OCI-LY1 (cell line): ENCODE data around the gene SLAMF7.

Experiments used
- H2AFZ ChIP-seq: fragments of 200-600 bp; sonication (generic), shearing (Covaris generic); 2 replicates; pipeline ENCODE4 v1.6.0; 2014; ENCODE audit warnings: antibody characterized with exemption, mild to moderate bottlenecking, low read length
- H3F3A ChIP-seq: fragments of 200-600 bp; sonication (generic), shearing (Covaris generic); 2 replicates; pipeline ENCODE4 v1.6.0; 2014; ENCODE audit warnings: mild to moderate bottlenecking, antibody characterized with exemption, low read length, moderate library complexity; ENCODE audit not compliant: insufficient read depth
- H3K27ac ChIP-seq: fragments of 200-600 bp; sonication (generic); 2 replicates; pipeline ENCODE4 v1.5.1; 2014; ENCODE audit warnings: low read length, mixed run types, mild to moderate bottlenecking, low read depth; ENCODE audit not compliant: poor library complexity, severe bottlenecking
- H3K27me3 ChIP-seq: fragments of 200-600 bp; sonication (generic); 2 replicates; pipeline ENCODE4 v1.6.0; 2014; ENCODE audit warnings: antibody characterized with exemption, mild to moderate bottlenecking, low read length, moderate library complexity; ENCODE audit not compliant: insufficient read depth
- H3K36me3 ChIP-seq: fragments of 200-600 bp; sonication (generic); 2 replicates; pipeline ENCODE4 v1.6.1; 2014; ENCODE audit warnings: mild to moderate bottlenecking, antibody characterized with exemption, low read length, moderate library complexity, mixed read lengths; ENCODE audit not compliant: insufficient read depth
- H3K4me1 ChIP-seq: fragments of 200-600 bp; sonication (generic); 2 replicates; pipeline ENCODE4 v1.5.1; 2014; ENCODE audit warnings: mild to moderate bottlenecking, low read length, moderate library complexity; ENCODE audit not compliant: insufficient read depth, severe bottlenecking
- H3K4me2 ChIP-seq: fragments of 200-600 bp; sonication (generic), shearing (Covaris generic); 2 replicates; pipeline ENCODE4 v1.6.1; 2014; ENCODE audit warnings: low read length
- H3K4me3 ChIP-seq: fragments of 200-600 bp; sonication (generic); 2 replicates; pipeline ENCODE4 v1.5.1; 2014; ENCODE audit warnings: low read length, low read depth, mild to moderate bottlenecking, mixed read lengths; ENCODE audit not compliant: poor library complexity, severe bottlenecking
- H3K79me2 ChIP-seq: fragments of 200-600 bp; shearing (Covaris generic); 2 replicates; pipeline ENCODE4 v1.6.1; 2016; ENCODE audit warnings: mixed run types, low read length, mixed read lengths; ENCODE audit not compliant: insufficient read depth
- H3K9ac ChIP-seq: fragments of 200-600 bp; sonication (generic), shearing (Covaris generic); 2 replicates; pipeline ENCODE4 v1.6.1; 2014; ENCODE audit warnings: mild to moderate bottlenecking, low read length, mixed read lengths
- H3K9me2 ChIP-seq: fragments of 200-600 bp; sonication (generic), shearing (Covaris generic); 2 replicates; pipeline ENCODE4 v1.6.1; 2014; ENCODE audit warnings: low read depth, mild to moderate bottlenecking, low read length, mixed read lengths
- H3K9me3 ChIP-seq: fragments of 200-600 bp; shearing (Covaris generic); 2 replicates; pipeline ENCODE4 v1.6.1; 2014; ENCODE audit warnings: low read length, mixed read lengths
- H4K20me1 ChIP-seq: fragments of 200-600 bp; sonication (generic), shearing (Covaris generic); 2 replicates; pipeline ENCODE4 v1.6.0; 2016; ENCODE audit warnings: mild to moderate bottlenecking, low read length; ENCODE audit not compliant: insufficient read depth
- EZH2 ChIP-seq: fragments of 200-600 bp; sonication (generic), shearing (Covaris generic); IDR thresholded peaks from 2 replicates; pipeline ENCODE4 v1.8.0; 2017; ENCODE audit warnings: borderline replicate concordance, mixed run types, mild to moderate bottlenecking, antibody characterized with exemption, low read length, moderate library complexity, mixed read lengths
- TF ChIP-seq, protein P1 (sequence below): fragments of 200-600 bp; sonication (generic), shearing (Covaris generic); IDR thresholded peaks from 2 replicates; pipeline ENCODE4 v1.5.1; 2017; ENCODE audit warnings: mild to moderate bottlenecking, antibody characterized with exemption, low read length, moderate library complexity, mixed read lengths

SLAMF7 gene

DNA sequence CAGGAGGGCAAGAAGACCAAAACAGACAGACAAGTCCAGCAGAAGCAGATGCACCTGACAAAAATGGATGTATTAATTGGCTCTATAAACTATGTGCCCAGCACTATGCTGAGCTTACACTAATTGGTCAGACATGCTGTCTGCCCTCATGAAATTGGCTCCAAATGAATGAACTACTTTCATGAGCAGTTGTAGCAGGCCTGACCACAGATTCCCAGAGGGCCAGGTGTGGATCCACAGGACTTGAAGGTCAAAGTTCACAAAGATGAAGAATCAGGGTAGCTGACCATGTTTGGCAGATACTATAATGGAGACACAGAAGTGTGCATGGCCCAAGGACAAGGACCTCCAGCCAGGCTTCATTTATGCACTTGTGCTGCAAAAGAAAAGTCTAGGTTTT is 14.5 kb downstream of the SLAMF7 start:
- Histone ChIP-seq H4K20me1 (no peaks in the 10 kb centered on the region), H3K27me3 (no peaks in the 10 kb centered on the region; the same call in 1 of the 2 replicates), H3K9me3 (no peaks in the 10 kb centered on the region), H3F3A (no peaks in the 10 kb centered on the region), H2AFZ (no peak overlapping the region), H3K4me3 (no peak overlapping the region), H3K9me2 (no peaks in the 10 kb centered on the region), H3K79me2 (no peaks in the 10 kb centered on the region), H3K36me3 (no peaks in the 10 kb centered on the region), H3K9ac (no peak overlapping the region), H3K4me2 (no peak overlapping the region), H3K4me1 (no peaks in the 10 kb centered on the region), H3K27ac (no peak overlapping the region)
- TF ChIP-seq, protein P1, sequence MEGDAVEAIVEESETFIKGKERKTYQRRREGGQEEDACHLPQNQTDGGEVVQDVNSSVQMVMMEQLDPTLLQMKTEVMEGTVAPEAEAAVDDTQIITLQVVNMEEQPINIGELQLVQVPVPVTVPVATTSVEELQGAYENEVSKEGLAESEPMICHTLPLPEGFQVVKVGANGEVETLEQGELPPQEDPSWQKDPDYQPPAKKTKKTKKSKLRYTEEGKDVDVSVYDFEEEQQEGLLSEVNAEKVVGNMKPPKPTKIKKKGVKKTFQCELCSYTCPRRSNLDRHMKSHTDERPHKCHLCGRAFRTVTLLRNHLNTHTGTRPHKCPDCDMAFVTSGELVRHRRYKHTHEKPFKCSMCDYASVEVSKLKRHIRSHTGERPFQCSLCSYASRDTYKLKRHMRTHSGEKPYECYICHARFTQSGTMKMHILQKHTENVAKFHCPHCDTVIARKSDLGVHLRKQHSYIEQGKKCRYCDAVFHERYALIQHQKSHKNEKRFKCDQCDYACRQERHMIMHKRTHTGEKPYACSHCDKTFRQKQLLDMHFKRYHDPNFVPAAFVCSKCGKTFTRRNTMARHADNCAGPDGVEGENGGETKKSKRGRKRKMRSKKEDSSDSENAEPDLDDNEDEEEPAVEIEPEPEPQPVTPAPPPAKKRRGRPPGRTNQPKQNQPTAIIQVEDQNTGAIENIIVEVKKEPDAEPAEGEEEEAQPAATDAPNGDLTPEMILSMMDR = no peak
- TF ChIP-seq EZH2 = no peak

DNA sequence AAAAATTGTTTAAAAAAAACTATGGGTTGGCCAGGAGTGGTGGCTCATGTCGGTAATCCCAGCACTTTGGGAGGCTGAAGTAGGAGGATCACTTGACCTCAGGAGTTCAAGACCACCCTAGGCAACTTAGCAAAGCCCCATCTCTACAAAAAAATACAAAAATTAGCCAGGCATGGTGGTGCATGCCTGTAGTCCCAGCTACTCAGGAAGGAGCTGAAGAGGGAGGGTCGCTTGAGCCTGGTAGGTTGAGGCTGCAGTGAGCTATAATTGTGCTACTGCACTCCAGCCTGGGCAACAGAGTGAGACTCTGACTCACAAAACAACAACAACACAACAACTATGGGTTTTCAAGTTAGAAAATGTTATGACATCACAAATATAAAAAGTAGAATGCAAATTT is 16.4 kb downstream of the SLAMF7 start:
- Histone ChIP-seq H3K79me2 (no peaks in the 10 kb centered on the region), H3K9me3 (no peaks in the 10 kb centered on the region), H3K9me2 (no peaks in the 10 kb centered on the region), H3F3A (no peaks in the 10 kb centered on the region), H3K9ac (no peak overlapping the region), H3K4me2 (no peak overlapping the region), H4K20me1 (no peaks in the 10 kb centered on the region), H3K27me3 (no peaks in the 10 kb centered on the region; the same call in 1 of the 2 replicates), H3K27ac (no peak overlapping the region), H3K4me3 (no peak overlapping the region), H2AFZ (no peak overlapping the region), H3K36me3 (no peaks in the 10 kb centered on the region), H3K4me1 (no peaks in the 10 kb centered on the region)
- TF ChIP-seq EZH2 = no peak
- TF ChIP-seq, protein P1 = no peak

DNA sequence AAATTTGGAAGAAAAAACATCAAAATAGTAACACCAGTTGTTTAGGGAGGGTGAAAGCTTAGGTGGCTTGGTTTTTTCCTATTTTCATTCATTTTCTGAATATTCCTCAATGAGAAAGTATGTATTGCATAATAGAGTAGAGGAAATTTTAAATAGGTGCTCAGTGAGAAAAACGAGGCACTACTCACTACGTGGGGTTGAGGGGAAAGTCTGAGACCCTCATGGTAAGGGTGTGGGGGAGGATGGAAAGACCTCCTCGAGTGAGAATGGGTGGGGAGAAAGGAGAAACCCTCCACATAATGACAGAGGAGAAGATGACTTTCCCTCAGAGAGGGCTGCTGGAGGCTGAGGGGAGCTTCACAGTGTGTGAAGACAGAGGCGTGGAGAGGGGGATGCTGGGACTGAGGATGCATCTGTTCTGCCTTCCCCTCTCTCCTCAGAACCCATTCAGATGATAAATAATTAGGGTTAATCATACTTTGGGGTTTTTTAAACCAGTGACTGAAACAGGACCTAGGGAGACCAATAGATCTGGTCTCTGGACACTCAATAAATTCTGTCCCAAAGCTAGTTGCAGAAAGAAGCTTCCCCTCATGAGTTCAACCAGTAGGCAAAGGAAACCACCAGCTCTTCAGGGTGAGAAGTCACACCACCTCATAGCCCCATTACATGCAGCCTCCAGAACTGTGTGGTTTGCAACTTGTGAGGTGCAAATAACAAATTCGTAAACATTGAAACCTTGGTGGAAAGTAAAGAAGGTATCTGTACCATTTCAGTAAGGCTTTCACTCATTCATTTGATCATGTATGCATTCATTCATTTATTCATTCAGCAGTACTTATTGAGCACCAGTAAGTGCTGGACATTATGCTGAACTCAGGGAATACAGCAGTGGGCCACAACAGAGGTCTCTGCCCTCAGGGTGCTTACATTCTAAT is 17.1 kb downstream of the SLAMF7 start:
- Histone ChIP-seq H3K9me2 (no peaks in the 10 kb centered on the region), H3K27me3 (no peaks in the 10 kb centered on the region; the same call in 1 of the 2 replicates), H3K27ac (no peak overlapping the region), H3K79me2 (no peaks in the 10 kb centered on the region), H3K4me3 (no peak overlapping the region), H3K4me1 (no peaks in the 10 kb centered on the region), H3F3A (no peaks in the 10 kb centered on the region), H3K4me2 (no peak overlapping the region), H4K20me1 (no peaks in the 10 kb centered on the region), H3K36me3 (no peaks in the 10 kb centered on the region), H2AFZ (no peak overlapping the region), H3K9me3 (no peaks in the 10 kb centered on the region), H3K9ac (no peak overlapping the region)
- TF ChIP-seq EZH2 = no peak
- TF ChIP-seq, protein P1 = no peak
